Heart left ventricle (tissue), 16 donors: ENCODE measurements around the gene YPEL2. TPM values are rescaled to one million over a fixed set of nuclear protein-coding genes. Genes with fewer than 3 reads are reported as not detected.

ENCODE experiments used
- ATAC-seq, 4 donors: fragments of 200-7000 bp; cut with Tn5 transposase; one replicate each; pipeline ENCODE4 v1.9.1; 2020 to 2022; ENCODE audit warnings: moderate library complexity in 4 of 4, mild to moderate bottlenecking in 3 of 4, moderate number of reproducible peaks in 1 of 4
- DNase-seq, 5 donors: peaks; one replicate each; pipeline ENCODE4 v3.0.0-alpha.2; 2020
- H3K27ac ChIP-seq, 12 donors: fragments of 200-600 bp; sonication (generic) in 4 of 12; one replicate each; pipeline versions ENCODE4 v1.5.0 to v1.8.0; 2016 to 2022; ENCODE audit warnings: mild to moderate bottlenecking in 2 of 12
- H3K27me3 ChIP-seq, 9 donors: fragments of 200-600 bp; sonication (generic) in 2 of 9; one replicate each; pipeline versions ENCODE4 v1.5.1 to v1.8.0; 2016 to 2022; ENCODE audit warnings: mild to moderate bottlenecking in 3 of 9
- H3K36me3 ChIP-seq, 9 donors: fragments of 200-600 bp; sonication (generic) in 2 of 9; one replicate each; pipeline versions ENCODE4 v1.5.0 to v1.8.0; 2018 to 2022; ENCODE audit warnings: mild to moderate bottlenecking in 2 of 9
- H3K4me1 ChIP-seq, 12 donors: fragments of 200-600 bp; sonication (generic) in 4 of 12; one replicate each; pipeline versions ENCODE4 v1.5.0 to v1.8.0; 2016 to 2022; ENCODE audit warnings: mild to moderate bottlenecking in 3 of 12
- H3K4me3 ChIP-seq, 12 donors: fragments of 200-600 bp; sonication (generic) in 4 of 12; one replicate each; pipeline versions ENCODE4 v1.5.0 to v1.8.0; 2017 to 2022; ENCODE audit warnings: mild to moderate bottlenecking in 9 of 12, moderate library complexity in 4 of 12
- H3K9me3 ChIP-seq, 12 donors: fragments of 200-600 bp; sonication (generic) in 4 of 12; one replicate each; pipeline versions ENCODE4 v1.5.0 to v1.8.0; 2016 to 2022; ENCODE audit warnings: mild to moderate bottlenecking in 1 of 12
- CTCF ChIP-seq, 12 donors: fragments of 200-600 bp; sonication (generic) in 4 of 12; IDR thresholded peaks; one replicate each; pipeline versions ENCODE4 v1.5.0 to v1.8.0; 2018 to 2022; ENCODE audit warnings: antibody characterized with exemption in 12 of 12, mild to moderate bottlenecking in 5 of 12
- POLR2A ChIP-seq, 2 donors: fragments of 450-650 bp; IDR thresholded peaks; one replicate each; pipeline ENCODE4 v1.6.1; 2017; ENCODE audit warnings: antibody characterized with exemption in 2 of 2, mild to moderate bottlenecking in 2 of 2, moderate library complexity in 2 of 2
- WGBS, 4 donors: extraction: QIAGEN DNeasy Blood & Tissue Kit in 2 of 4; methylation state at CpG; one replicate each; pipeline versions ENCODE4 v1.1.5 to v1.1.7; 2013 to 2018; 5-methylcytosine and 5-hydroxymethylcytosine counted together
- intact Hi-C, 10 donors: fragments of 100-400 bp; cut with DNase I; formaldehyde crosslinking; loops; one replicate each; pipeline versions ENCODE4 v1.11.1 to v1.14.2; 2022
- polyA plus RNA-seq, 2 donors: library from polyadenylated mRNA; stranded (reverse); fragments of 200-250 nt; gene quantifications; one replicate each; pipeline ENCODE4 v1.2.3, GENCODE V29; 2013
- total RNA-seq, 9 donors: library from RNA; depleted of rRNA in 2 of 9; stranded (reverse); fragments of >200 nt in 2 of 9; fragmentation: NEBNext Ultra II Directional in 3 of 9; extraction: Animal tissue kit (Norgen Biotek cat#: 25700) in 3 of 9; gene quantifications; one replicate each; pipeline versions ENCODE4 v1.1.0 to v1.2.4, GENCODE V29; 2016 to 2023
- donor health status: ischemic (EF 13 %, LVEDD 7.1; RV severe dilation, severe dysfunction).
- donor health status: healthy with polysubstance abuse.
- donor health status: DM: no; HTN: yes; CAD: no.
- donor health status: DM: no; HTN: no; CAD: no.
- donor health status: ischemic (EF 25% LVEDD 6.9; RV normal size, moderate dysfunction).
- donor health status: ischemic (EF 25% LVEDD 5.7; RV mildly dilated, moderate dysfunction).
- donor health status: healthy.
- donor health status: DM: yes; HTN: yes; CAD: no.
- donor health status: ischemic (EF 35%, LVEDD 5.7; RV mildly dilated, moderate dysfunction).
- donor health status: nonischemic (EF 11% LVEDD 7.7; RV severe dilation, severe dysfunction).
- donor health status: DM: yes; HTN: yes; CAD: no.
- donor health status: PGD.
- donor health status: ischemic (EF 29% LVEDD 5.4; RV normal size, mild dysfunction).
- donor health status: nonischemic (EF 23%, LVEDD 6.1; RV moderate dilation, normal function).

The YPEL2 gene
- total and polyA plus RNA-seq, 11 donors, result 11.6 to 65.5 (median 33.9) TPM

DNA sequence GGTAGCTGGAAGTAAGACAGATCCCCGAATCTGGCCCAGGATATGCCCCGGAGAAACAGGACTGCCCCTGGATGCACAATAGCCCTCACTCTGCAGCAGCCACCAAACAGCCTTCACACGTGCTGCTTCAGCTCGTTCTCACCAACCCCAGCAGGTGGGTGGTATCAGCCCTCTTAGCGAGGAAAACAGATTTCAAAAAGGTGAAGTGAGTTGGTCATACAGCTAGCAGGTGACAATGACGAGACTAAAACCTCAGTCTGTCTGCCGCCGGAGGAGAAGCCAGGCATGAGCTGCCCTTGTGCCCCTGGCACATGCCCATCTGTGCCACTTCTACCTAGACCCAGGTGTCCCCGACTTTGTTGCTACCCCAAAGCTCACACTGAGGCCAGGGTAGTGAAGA lies 92.4 kb downstream of the YPEL2 start:
- intact Hi-C loops, result loop anchor here in 6 of 10 donors (5.0 to 10.0 kb wide), 4 partner anchors 37 to 89 kb away; partner anchors contain the start of gene YPEL2 (in 2 of the 6)
- TF ChIP-seq CTCF (IDR thresholded peaks at IDR 0.05), result no peak
- no peak for TF ChIP-seq POLR2A (IDR thresholded peaks at IDR 0.05)

DNA sequence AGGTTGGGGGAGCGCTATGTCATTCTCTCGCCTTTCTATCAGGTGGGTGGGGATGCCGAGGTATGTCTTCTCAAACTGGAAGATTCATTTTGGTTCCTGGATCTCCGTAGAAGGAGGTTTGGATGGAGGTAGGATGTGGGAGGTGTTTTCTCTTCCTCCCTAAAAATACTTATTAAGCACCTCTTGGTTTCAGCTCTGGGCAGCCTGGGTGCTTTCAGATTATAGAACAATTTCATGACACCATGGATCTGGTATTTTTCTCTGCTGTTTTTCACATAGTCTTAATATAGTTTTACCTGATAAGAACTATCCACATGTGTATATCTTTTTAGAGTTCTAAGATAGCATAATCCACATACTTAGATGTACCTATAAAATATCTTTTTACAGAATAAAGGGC lies 92.9 kb downstream of the YPEL2 start:
- peak in 2 of 4 donors; percentile 37 to 48 for ATAC-seq
- Histone ChIP-seq H3K4me3 (peak overlapping the region in 4 of 12 donors; percentile 3 to 33 (median 28)), H3K27ac (peak overlapping the region; percentile 81 to 96 (median 94)), H3K27me3 (no peaks in the 10 kb centered on the region), H3K4me1 (peaks cover 4 to 81% (median 68%) of the 10 kb centered on the region in 12 donors), H3K36me3 (no peaks in the 10 kb centered on the region), H3K9me3 (no peaks in the 10 kb centered on the region)
- intact Hi-C loops, result loop anchor here in 6 of 10 donors (5.0 to 10.0 kb wide), 4 partner anchors 37 to 90 kb away; partner anchors contain the start of gene YPEL2 (in 2 of the 6)
- no peak for DNase-seq
- 63 to 79% (median 65%) methylated on average over 4 of the region's 4 CpGs for WGBS, 4 donors
- no peak for TF ChIP-seq POLR2A (IDR thresholded peaks at IDR 0.05)
- no peak for TF ChIP-seq CTCF (IDR thresholded peaks at IDR 0.05)

More for the DNA sequence above, 92.4 kb downstream of the YPEL2 start:
- 59 to 70% (median 66%) methylated on average over 8 to 9 of the region's 9 CpGs for WGBS, 4 donors
- H3K36me3 ChIP-seq, result no peaks in the 10 kb centered on the region
- no peaks in the 10 kb centered on the region for H3K27me3 ChIP-seq
- no peaks in the 10 kb centered on the region for H3K9me3 ChIP-seq
- H3K4me3 ChIP-seq, result no peak overlapping the region
- H3K27ac ChIP-seq, result peak overlapping the region; percentile 81 to 96 (median 94)
- ATAC-seq, result no peak
- H3K4me1 ChIP-seq, result peaks cover 4 to 85% (median 66%) of the 10 kb centered on the region in 12 donors
- no peak for DNase-seq

DNA sequence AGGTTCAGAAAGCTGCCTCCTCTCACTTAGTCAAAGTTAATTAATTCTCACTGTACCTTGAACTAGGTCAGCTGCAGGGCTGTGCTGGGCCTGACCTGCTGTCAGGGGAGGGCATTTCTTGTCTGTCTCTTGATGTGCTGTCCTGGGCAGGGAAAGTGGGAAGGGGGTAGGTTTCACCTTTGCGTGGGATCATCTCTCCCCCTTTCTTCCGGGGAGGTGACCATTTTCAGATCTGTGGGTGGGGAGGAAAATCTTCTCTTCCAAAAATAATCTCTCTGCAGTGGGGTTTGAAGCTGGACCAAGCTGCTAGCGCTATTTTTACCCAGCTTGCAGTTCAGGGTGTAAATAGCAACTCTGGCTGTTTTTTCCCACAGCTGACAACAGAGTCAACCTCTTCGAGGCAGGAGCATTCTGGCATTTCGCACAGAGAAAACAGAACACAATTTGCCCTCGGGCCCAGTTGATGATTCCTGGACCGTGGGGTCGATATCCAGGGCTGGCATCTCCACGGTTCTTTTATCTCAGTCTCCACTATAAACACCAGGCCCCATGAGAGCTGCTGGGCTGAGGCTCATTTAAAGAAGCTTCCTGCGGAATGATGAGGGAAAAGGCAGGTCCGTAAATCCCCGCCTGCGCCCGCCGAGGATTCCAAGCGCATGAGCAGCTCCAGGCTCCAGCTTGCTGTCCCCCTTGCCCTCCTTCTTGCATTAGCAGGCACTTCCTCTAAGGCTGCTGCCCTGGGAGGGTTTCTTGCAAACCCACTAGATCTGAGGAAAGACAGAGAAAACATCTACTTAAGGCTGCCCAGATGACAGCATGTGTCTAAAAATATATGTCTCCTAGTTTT lies 93.9 kb downstream of the YPEL2 start:
- H3K9me3 ChIP-seq, result no peaks in the 10 kb centered on the region
- H3K27me3 ChIP-seq, result no peaks in the 10 kb centered on the region
- H3K27ac ChIP-seq, result peak overlapping the region; percentile 81 to 96 (median 94)
- intact Hi-C loops, result loop anchor here in 8 of 10 donors (1.0 to 10.0 kb wide), 6 partner anchors 48 to 94 kb away; partner anchors contain the start of gene YPEL2 (in 6 of the 8)
- ATAC-seq, result peak; percentile 44 to 78 (median 68)
- H3K4me1 ChIP-seq, result peaks cover 4 to 79% (median 69%) of the 10 kb centered on the region in 12 donors
- TF ChIP-seq CTCF (IDR thresholded peaks at IDR 0.05) (no peak), POLR2A (IDR thresholded peaks at IDR 0.05) (peak; percentile 21 to 29)
- DNase-seq, result peak; percentile 62 to 71 (median 67)
- H3K36me3 ChIP-seq, result no peaks in the 10 kb centered on the region
- peak overlapping the region in 7 of 12 donors; percentile 1 to 33 (median 24) for H3K4me3 ChIP-seq
- WGBS, 4 donors, result 6 to 13% (median 8%) methylated on average over 16 of the region's 16 CpGs

GRCh38 chr17:59426031-59426430 lies 94.6 kb downstream of the YPEL2 start:
- TF ChIP-seq CTCF (IDR thresholded peaks at IDR 0.05), result no peak
- TF ChIP-seq POLR2A (IDR thresholded peaks at IDR 0.05), result no peak
- WGBS, 4 donors, result 70 to 79% (median 74%) methylated on average over 7 to 9 of the region's 9 CpGs
- Histone ChIP-seq H3K27me3 (no peaks in the 10 kb centered on the region), H3K36me3 (no peaks in the 10 kb centered on the region), H3K27ac (peak overlapping the region; percentile 81 to 96 (median 94)), H3K9me3 (no peaks in the 10 kb centered on the region), H3K4me1 (peaks cover 4 to 75% (median 69%) of the 10 kb centered on the region in 12 donors), H3K4me3 (peak overlapping the region in 7 of 12 donors; percentile 1 to 33 (median 24))
- DNase-seq (no peak), ATAC-seq (peak in 1 of 4 donors; percentile 0)
- intact Hi-C loops, result loop anchor here in 8 of 10 donors (2.0 to 10.0 kb wide), 6 partner anchors 49 to 94 kb away; partner anchors contain the start of gene YPEL2 (in 5 of the 8)
